Measurements from ENCODE around the gene ESD. TPM values are rescaled to one million over a fixed set of nuclear protein-coding genes. Genes with fewer than 3 reads are reported as not detected.
A peak's percentile ranks its signal among the peaks of the same experiment; 100 is the strongest.

ESD gene
- total RNA-seq, 1 donor from 2014 or later = 191 TPM

DNA sequence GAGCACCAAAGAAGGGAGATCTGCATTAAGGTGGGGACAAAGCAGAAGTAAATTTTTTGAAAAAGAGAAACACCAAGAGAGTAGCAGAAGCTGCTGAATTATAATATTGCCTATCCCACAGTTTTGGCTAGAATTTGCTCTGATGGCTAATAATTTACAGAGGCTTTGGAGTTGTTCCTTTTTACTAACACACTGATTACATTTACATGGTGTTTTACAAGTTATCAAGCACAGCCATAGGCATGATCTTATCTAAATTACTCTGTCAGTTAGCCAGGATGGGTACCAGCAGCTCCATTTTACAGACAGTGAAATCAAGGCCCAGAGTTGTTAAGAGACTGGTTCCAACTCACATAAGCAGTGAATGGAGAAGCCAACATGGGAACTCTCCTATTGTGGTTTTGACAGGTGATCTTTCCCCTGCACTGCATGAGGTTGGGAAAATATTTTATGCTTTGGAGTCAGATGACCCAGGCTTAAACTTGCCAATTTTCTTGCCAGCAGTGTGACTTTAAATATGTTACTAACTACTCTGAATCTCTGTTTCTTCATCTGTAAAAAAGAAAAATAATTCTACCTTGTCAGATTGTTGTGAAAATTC lies 33.5 kb upstream of the ESD start:
- Mint-ChIP-seq H3K27ac (no peak overlapping the region), H3K4me3 (no peak overlapping the region), H3K9me3 (peaks cover 5% of the 10 kb centered on the region), H3K27me3 (ENCODE audit: insufficient read depth, low read depth) (no peaks in the 10 kb centered on the region), H3K36me3 (no peaks in the 10 kb centered on the region), H3K4me1 (no peaks in the 10 kb centered on the region)
- DNase-seq (ENCODE audit: low spot score) = no peak
- no peak overlapping the region for H3K4me3 ChIP-seq
- no peaks in the 10 kb centered on the region for H4K20me1 ChIP-seq (ENCODE audit: low read depth)
- H3K9me3 ChIP-seq (ENCODE audit: low read depth) = no peaks in the 10 kb centered on the region
- H3K27me3 ChIP-seq = no peaks in the 10 kb centered on the region
- no peak for TF ChIP-seq EZH2phosphoT487 (IDR thresholded peaks at IDR 0.05)
- TF ChIP-seq EZH2 (IDR thresholded peaks at IDR 0.05) = no peak
- TF ChIP-seq, protein P1, sequence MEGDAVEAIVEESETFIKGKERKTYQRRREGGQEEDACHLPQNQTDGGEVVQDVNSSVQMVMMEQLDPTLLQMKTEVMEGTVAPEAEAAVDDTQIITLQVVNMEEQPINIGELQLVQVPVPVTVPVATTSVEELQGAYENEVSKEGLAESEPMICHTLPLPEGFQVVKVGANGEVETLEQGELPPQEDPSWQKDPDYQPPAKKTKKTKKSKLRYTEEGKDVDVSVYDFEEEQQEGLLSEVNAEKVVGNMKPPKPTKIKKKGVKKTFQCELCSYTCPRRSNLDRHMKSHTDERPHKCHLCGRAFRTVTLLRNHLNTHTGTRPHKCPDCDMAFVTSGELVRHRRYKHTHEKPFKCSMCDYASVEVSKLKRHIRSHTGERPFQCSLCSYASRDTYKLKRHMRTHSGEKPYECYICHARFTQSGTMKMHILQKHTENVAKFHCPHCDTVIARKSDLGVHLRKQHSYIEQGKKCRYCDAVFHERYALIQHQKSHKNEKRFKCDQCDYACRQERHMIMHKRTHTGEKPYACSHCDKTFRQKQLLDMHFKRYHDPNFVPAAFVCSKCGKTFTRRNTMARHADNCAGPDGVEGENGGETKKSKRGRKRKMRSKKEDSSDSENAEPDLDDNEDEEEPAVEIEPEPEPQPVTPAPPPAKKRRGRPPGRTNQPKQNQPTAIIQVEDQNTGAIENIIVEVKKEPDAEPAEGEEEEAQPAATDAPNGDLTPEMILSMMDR (IDR thresholded peaks at IDR 0.05) = no peak
- no peak overlapping the region for H3K4me2 ChIP-seq
- H3K9ac ChIP-seq = no peak overlapping the region
- H3K79me2 ChIP-seq (ENCODE audit: low read depth) = no peaks in the 10 kb centered on the region
- H3K27ac ChIP-seq = no peak overlapping the region
- no peak overlapping the region for H2AFZ ChIP-seq (replicated peaks)
- no peaks in the 10 kb centered on the region for H3F3A ChIP-seq (ENCODE audit: low read depth)
- peaks cover 4% of the 10 kb centered on the region for H3K4me1 ChIP-seq
- no peaks in the 10 kb centered on the region for H3K36me3 ChIP-seq

DNA sequence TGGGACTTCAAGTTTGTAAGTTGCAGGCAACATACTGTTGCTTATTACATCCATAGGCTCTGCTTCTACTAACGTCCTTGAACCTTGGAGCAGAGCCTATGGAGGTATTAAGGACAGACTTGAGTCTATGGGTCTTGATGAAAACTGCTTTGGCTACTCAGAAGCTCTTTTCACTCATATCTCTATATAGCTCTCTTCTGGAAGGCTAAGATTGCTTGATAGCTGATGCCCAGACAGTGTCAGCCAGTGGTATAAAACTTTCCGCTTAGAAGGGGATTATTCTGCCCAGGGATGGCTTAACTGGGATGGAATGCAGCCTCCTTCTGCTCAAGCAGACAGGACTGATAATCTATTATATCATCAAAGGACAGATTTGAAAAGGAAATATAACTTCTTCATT lies 25.6 kb upstream of the ESD start:
- Mint-ChIP-seq H3K9me3 (no peaks in the 10 kb centered on the region), H3K36me3 (no peaks in the 10 kb centered on the region), H3K4me3 (no peak overlapping the region), H3K27ac (no peak overlapping the region), H3K4me1 (peaks cover 2% of the 10 kb centered on the region), H3K27me3 (ENCODE audit: insufficient read depth, low read depth) (peaks cover 2% of the 10 kb centered on the region)
- Histone ChIP-seq H3K4me3 (no peak overlapping the region), H3K36me3 (no peaks in the 10 kb centered on the region), H3K9ac (no peak overlapping the region), H3K9me3 (ENCODE audit: low read depth) (no peaks in the 10 kb centered on the region), H3K4me1 (peaks cover 3% of the 10 kb centered on the region), H3F3A (ENCODE audit: low read depth) (no peaks in the 10 kb centered on the region), H4K20me1 (ENCODE audit: low read depth) (no peaks in the 10 kb centered on the region), H3K79me2 (ENCODE audit: low read depth) (no peaks in the 10 kb centered on the region), H3K4me2 (no peak overlapping the region), H3K27ac (no peak overlapping the region), H3K27me3 (no peaks in the 10 kb centered on the region), H2AFZ (replicated peaks) (no peak overlapping the region)
- no peak for DNase-seq (ENCODE audit: low spot score)
- TF ChIP-seq EZH2 (IDR thresholded peaks at IDR 0.05) (no peak), EZH2phosphoT487 (IDR thresholded peaks at IDR 0.05) (no peak)
- TF ChIP-seq, protein P1 (IDR thresholded peaks at IDR 0.05) = no peak

DNA sequence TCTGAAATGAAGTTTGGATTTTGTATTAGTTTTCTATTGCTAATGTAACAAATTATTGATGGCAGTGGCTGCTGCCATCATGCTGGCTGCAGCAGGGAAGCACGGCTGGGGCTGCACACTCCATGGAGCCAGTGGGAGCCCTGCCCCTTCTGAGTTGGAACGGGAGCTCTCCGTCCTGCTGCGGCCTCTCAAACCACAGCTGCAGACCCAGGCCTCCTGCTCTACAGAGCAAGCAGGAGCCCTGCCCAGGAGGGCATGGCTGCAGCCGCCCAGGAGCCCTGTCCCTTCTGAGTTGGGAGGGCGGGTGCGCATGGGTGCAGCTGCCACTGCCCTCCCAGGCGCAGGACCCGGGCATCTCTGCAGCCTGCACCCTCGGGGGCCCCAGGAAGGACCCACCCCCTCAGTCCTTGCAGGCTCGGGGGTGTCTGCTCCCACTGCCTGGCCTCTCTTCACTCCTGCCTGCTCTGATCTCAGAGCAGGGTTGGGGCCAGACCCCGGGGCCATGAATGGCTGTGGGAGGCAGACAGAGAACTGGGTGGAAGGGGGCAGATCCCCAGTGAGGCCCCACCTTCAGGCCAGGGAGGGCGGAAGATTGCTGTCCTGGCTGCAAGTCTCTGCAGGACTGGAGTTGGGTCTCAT lies 21.0 kb upstream of the ESD start:
- DNase-seq (ENCODE audit: low spot score) = no peak
- H3K4me1 Mint-ChIP-seq = peaks cover 2% of the 10 kb centered on the region
- no peak overlapping the region for H3K4me3 Mint-ChIP-seq
- Histone ChIP-seq H3K27me3 (no peaks in the 10 kb centered on the region), H3K79me2 (ENCODE audit: low read depth) (no peaks in the 10 kb centered on the region), H3K4me3 (no peak overlapping the region), H3K9me3 (ENCODE audit: low read depth) (no peaks in the 10 kb centered on the region), H3K4me2 (no peak overlapping the region), H3K9ac (no peak overlapping the region), H3F3A (ENCODE audit: low read depth) (no peaks in the 10 kb centered on the region), H3K36me3 (no peaks in the 10 kb centered on the region), H3K4me1 (peaks cover 14% of the 10 kb centered on the region), H2AFZ (replicated peaks) (peak overlapping the region; percentile 94), H3K27ac (no peak overlapping the region), H4K20me1 (ENCODE audit: low read depth) (no peaks in the 10 kb centered on the region)
- TF ChIP-seq, protein P1 (IDR thresholded peaks at IDR 0.05) = no peak
- TF ChIP-seq EZH2phosphoT487 (IDR thresholded peaks at IDR 0.05) = no peak
- TF ChIP-seq EZH2 (IDR thresholded peaks at IDR 0.05) = no peak
- peaks cover 2% of the 10 kb centered on the region for H3K9me3 Mint-ChIP-seq
- H3K36me3 Mint-ChIP-seq = no peaks in the 10 kb centered on the region
- H3K27ac Mint-ChIP-seq = no peak overlapping the region
- H3K27me3 Mint-ChIP-seq (ENCODE audit: insufficient read depth, low read depth) = peaks cover 2% of the 10 kb centered on the region

Measured in neural progenitor cell (in vitro differentiated cells).